Fibroblast of upper back skin (primary cell): ENCODE results near the gene CADM1.

ENCODE experiments used
- DNase-seq: peaks from one replicate; pipeline ENCODE4 v3.0.0-alpha.2; 2013

The CADM1 gene

GRCh38 chr11:115348416-115348815 lies 155.8 kb downstream of the CADM1 start:
- DNase-seq: no peak

GRCh38 chr11:115347106-115347505 lies 157.1 kb downstream of the CADM1 start:
- DNase-seq: no peak

- DNase-seq: no peak
Observed at GRCh38 chr11:115345840-115346239, 158.4 kb downstream of the CADM1 start.

GRCh38 chr11:115345361-115345760 lies 158.9 kb downstream of the CADM1 start:
- DNase-seq: no peak

GRCh38 chr11:115344846-115345245 lies 159.4 kb downstream of the CADM1 start:
- DNase-seq: no peak

GRCh38 chr11:115342142-115342541 lies 162.1 kb downstream of the CADM1 start:
- no peak for DNase-seq

- DNase-seq: no peak
Observed at GRCh38 chr11:115340874-115341273, 163.3 kb downstream of the CADM1 start.

GRCh38 chr11:115338476-115338875 lies 165.7 kb downstream of the CADM1 start:
- no peak for DNase-seq

- peak; percentile 39 for DNase-seq
Observed at GRCh38 chr11:115334932-115335788, 169.1 kb downstream of the CADM1 start.

GRCh38 chr11:115333949-115334348 lies 170.3 kb downstream of the CADM1 start:
- DNase-seq: no peak

- peak; percentile 65 for DNase-seq
Observed at GRCh38 chr11:115333121-115333520, 171.1 kb downstream of the CADM1 start.

GRCh38 chr11:115330684-115331482 lies 173.3 kb downstream of the CADM1 start:
- no peak for DNase-seq

GRCh38 chr11:115326526-115326925 lies 177.7 kb downstream of the CADM1 start:
- DNase-seq: no peak

- DNase-seq: no peak
Observed at GRCh38 chr11:115325523-115325922, 178.7 kb downstream of the CADM1 start.

GRCh38 chr11:115324581-115325432 lies 179.4 kb downstream of the CADM1 start:
- DNase-seq: peak; percentile 77

- DNase-seq: no peak
Observed at GRCh38 chr11:115322553-115323203, 181.5 kb downstream of the CADM1 start.

- DNase-seq: peak; percentile 70
Observed at GRCh38 chr11:115321605-115322289, 182.5 kb downstream of the CADM1 start.

GRCh38 chr11:115317277-115318185 lies 186.7 kb downstream of the CADM1 start:
- peak; percentile 44 for DNase-seq

- no peak for DNase-seq
Observed at GRCh38 chr11:115316696-115317095, 187.5 kb downstream of the CADM1 start.

GRCh38 chr11:115314330-115314920 lies 189.8 kb downstream of the CADM1 start:
- DNase-seq: no peak
